ENCODE data around the gene MCC.

MCC gene

GRCh38 chr5:113040672-113041260 is 447.5 kb downstream of the MCC start:
- DNase-seq, result no peak

- no peak for DNase-seq
These were observed 448.3 kb downstream of the MCC start for GRCh38 chr5:113039934-113040285.

- DNase-seq, result no peak
These were observed 448.9 kb downstream of the MCC start for GRCh38 chr5:113039229-113039933.

GRCh38 chr5:113038714-113039113 is 449.5 kb downstream of the MCC start:
- no peak for DNase-seq

GRCh38 chr5:113038136-113038535 is 450.1 kb downstream of the MCC start:
- DNase-seq, result no peak

GRCh38 chr5:113036826-113037225 is 451.4 kb downstream of the MCC start:
- DNase-seq, result no peak

GRCh38 chr5:113036321-113036720 is 451.9 kb downstream of the MCC start:
- no peak for DNase-seq

- no peak for DNase-seq
These were observed 453.2 kb downstream of the MCC start for GRCh38 chr5:113035096-113035495.

- DNase-seq, result no peak
These were observed 454.0 kb downstream of the MCC start for GRCh38 chr5:113034182-113034773.

GRCh38 chr5:113031557-113031956 is 456.7 kb downstream of the MCC start:
- DNase-seq, result no peak

GRCh38 chr5:113031104-113031503 is 457.1 kb downstream of the MCC start:
- no peak for DNase-seq

- no peak for DNase-seq
These were observed 458.6 kb downstream of the MCC start for GRCh38 chr5:113029614-113030013.

GRCh38 chr5:113027431-113027830 is 460.8 kb downstream of the MCC start:
- DNase-seq, result no peak

- DNase-seq, result no peak
These were observed 461.2 kb downstream of the MCC start for GRCh38 chr5:113027015-113027414.

- DNase-seq, result no peak
These were observed 462.0 kb downstream of the MCC start for GRCh38 chr5:113026211-113026610.

GRCh38 chr5:113025596-113025995 is 462.7 kb downstream of the MCC start:
- no peak for DNase-seq

GRCh38 chr5:113024076-113024697 is 464.1 kb downstream of the MCC start:
- DNase-seq, result no peak

- DNase-seq, result peak; percentile 70
These were observed 465.6 kb downstream of the MCC start for GRCh38 chr5:113022661-113023060.

- DNase-seq, result peak; percentile 27
These were observed 467.6 kb downstream of the MCC start for GRCh38 chr5:113020461-113021273.

GRCh38 chr5:113017881-113018635 is 470.2 kb downstream of the MCC start:
- no peak for DNase-seq

GRCh38 chr5:113005454-113005853 is 482.8 kb downstream of the MCC start:
- DNase-seq, result no peak

GRCh38 chr5:113003763-113004162 is 484.5 kb downstream of the MCC start:
- no peak for DNase-seq
